ENCODE data around the gene L3MBTL4.

Gene L3MBTL4

DNA sequence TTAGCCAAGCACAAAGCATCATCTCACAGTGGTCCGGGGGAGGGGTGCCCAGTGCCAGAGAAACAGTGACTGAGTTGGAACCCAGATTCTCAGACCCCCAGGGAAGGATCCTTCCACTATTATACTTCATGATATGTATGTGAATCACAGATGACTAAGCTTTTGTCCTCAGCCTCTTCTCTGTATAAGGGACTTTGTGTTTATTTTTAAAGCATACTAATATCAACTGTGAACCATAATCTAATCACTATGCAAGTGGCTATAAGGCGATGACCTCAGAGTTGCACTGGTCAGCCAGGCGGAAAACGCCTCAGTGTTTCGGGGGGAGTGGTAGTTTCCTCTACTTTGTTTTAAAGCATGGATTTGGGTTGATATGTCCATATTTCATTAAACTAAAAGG is 359.0 kb downstream of the L3MBTL4 start:
- TF ChIP-seq TEAD4 (IDR thresholded peaks at IDR 0.05) (no peak), FOXM1 (IDR thresholded peaks at IDR 0.05; ENCODE audit: borderline replicate concordance, low read depth) (no peak), ZBTB7A (IDR thresholded peaks at IDR 0.05; ENCODE audit: low read depth) (no peak), CEBPB (IDR thresholded peaks at IDR 0.05) (no peak), EGR1 (IDR thresholded peaks at IDR 0.05) (no peak), NFIC (IDR thresholded peaks at IDR 0.05) (no peak), YY1 (IDR thresholded peaks at IDR 0.05; ENCODE audit: low read depth) (no peak), EP300 (IDR thresholded peaks at IDR 0.05; ENCODE audit: borderline replicate concordance) (no peak), TAF1 (IDR thresholded peaks at IDR 0.05; ENCODE audit: low read depth) (no peak)
- TF ChIP-seq, protein P1, sequence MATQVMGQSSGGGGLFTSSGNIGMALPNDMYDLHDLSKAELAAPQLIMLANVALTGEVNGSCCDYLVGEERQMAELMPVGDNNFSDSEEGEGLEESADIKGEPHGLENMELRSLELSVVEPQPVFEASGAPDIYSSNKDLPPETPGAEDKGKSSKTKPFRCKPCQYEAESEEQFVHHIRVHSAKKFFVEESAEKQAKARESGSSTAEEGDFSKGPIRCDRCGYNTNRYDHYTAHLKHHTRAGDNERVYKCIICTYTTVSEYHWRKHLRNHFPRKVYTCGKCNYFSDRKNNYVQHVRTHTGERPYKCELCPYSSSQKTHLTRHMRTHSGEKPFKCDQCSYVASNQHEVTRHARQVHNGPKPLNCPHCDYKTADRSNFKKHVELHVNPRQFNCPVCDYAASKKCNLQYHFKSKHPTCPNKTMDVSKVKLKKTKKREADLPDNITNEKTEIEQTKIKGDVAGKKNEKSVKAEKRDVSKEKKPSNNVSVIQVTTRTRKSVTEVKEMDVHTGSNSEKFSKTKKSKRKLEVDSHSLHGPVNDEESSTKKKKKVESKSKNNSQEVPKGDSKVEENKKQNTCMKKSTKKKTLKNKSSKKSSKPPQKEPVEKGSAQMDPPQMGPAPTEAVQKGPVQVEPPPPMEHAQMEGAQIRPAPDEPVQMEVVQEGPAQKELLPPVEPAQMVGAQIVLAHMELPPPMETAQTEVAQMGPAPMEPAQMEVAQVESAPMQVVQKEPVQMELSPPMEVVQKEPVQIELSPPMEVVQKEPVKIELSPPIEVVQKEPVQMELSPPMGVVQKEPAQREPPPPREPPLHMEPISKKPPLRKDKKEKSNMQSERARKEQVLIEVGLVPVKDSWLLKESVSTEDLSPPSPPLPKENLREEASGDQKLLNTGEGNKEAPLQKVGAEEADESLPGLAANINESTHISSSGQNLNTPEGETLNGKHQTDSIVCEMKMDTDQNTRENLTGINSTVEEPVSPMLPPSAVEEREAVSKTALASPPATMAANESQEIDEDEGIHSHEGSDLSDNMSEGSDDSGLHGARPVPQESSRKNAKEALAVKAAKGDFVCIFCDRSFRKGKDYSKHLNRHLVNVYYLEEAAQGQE (IDR thresholded peaks at IDR 0.05; ENCODE audit: low read depth), result no peak
- TF ChIP-seq, protein P2, sequence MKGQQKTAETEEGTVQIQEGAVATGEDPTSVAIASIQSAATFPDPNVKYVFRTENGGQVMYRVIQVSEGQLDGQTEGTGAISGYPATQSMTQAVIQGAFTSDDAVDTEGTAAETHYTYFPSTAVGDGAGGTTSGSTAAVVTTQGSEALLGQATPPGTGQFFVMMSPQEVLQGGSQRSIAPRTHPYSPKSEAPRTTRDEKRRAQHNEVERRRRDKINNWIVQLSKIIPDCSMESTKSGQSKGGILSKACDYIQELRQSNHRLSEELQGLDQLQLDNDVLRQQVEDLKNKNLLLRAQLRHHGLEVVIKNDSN (IDR thresholded peaks at IDR 0.05), result no peak

DNA sequence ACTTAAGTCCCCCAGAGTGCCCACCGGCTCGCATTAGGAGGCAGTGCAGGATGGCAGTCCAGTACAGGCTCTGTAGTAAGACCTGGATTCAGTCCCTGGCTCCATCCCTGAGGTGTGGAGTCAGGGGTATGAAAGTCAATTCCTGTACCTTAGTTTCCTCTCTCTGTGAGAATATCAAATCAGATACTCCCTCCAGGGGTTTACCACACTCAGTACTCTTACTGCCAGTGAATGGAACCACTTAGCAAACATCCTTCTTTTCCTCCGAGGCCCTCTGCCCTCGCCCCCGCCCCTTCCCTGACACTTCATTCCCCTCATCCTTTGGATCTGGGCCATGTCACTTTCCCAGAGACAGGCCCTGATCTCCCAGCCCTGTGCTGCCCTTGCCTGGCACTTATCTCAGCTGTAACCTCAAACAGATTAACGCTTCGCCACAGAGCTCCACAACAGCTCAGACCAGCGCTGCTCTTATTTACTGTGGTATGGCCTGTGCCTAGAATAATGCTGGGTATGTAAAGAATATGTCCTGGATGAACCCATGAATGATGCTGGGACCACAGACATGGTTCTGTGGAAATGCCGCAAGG is 360.4 kb downstream of the L3MBTL4 start:
- no peak for TF ChIP-seq EP300 (IDR thresholded peaks at IDR 0.05; ENCODE audit: borderline replicate concordance)
- TF ChIP-seq YY1 (IDR thresholded peaks at IDR 0.05; ENCODE audit: low read depth), result no peak
- TF ChIP-seq NFIC (IDR thresholded peaks at IDR 0.05), result no peak
- TF ChIP-seq CREB1 (IDR thresholded peaks at IDR 0.05; ENCODE audit: low read depth), result no peak
- TF ChIP-seq, protein P3, sequence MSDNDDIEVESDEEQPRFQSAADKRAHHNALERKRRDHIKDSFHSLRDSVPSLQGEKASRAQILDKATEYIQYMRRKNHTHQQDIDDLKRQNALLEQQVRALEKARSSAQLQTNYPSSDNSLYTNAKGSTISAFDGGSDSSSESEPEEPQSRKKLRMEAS (IDR thresholded peaks at IDR 0.05), result no peak
- no peak for TF ChIP-seq CEBPB (IDR thresholded peaks at IDR 0.05)
- no peak for TF ChIP-seq EGR1 (IDR thresholded peaks at IDR 0.05)
- no peak for TF ChIP-seq TEAD4 (IDR thresholded peaks at IDR 0.05)
- no peak for TF ChIP-seq RAD21 (IDR thresholded peaks at IDR 0.05; ENCODE audit: low read depth)
- no peak for TF ChIP-seq TAF1 (IDR thresholded peaks at IDR 0.05; ENCODE audit: low read depth)
- TF ChIP-seq TCF12 (IDR thresholded peaks at IDR 0.05; ENCODE audit: low read depth), result no peak
- TF ChIP-seq FOXM1 (IDR thresholded peaks at IDR 0.05; ENCODE audit: borderline replicate concordance, low read depth), result no peak

DNA sequence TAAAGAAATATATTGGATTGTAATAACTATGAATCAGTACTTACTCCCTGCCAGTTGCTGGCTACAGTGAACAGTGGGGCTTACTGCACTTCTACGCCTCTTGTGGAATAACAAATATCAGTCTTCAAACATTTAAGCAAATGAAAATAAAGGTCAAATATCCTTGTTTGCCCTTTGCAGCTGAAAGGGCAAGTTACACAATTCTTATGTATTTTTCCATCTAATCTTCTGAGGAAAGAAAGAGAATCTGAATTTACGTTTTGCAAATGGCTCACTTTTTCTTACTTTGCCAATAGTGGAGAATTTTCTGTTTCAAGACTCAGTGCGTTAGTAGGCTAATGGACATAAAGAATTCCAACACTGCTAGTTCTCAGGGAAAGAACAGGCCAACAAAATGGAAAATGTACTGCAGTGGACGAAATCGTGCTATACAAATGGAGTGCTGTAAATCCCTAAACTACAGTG is 362.2 kb downstream of the L3MBTL4 start:
- TF ChIP-seq RAD21 (IDR thresholded peaks at IDR 0.05; ENCODE audit: low read depth) (no peak), EP300 (IDR thresholded peaks at IDR 0.05; ENCODE audit: borderline replicate concordance) (no peak), CREB1 (IDR thresholded peaks at IDR 0.05; ENCODE audit: low read depth) (no peak), CEBPB (IDR thresholded peaks at IDR 0.05) (no peak), ZBTB7A (IDR thresholded peaks at IDR 0.05; ENCODE audit: low read depth) (no peak), FOXM1 (IDR thresholded peaks at IDR 0.05; ENCODE audit: borderline replicate concordance, low read depth) (no peak), YY1 (IDR thresholded peaks at IDR 0.05; ENCODE audit: low read depth) (no peak), EGR1 (IDR thresholded peaks at IDR 0.05) (no peak), TAF1 (IDR thresholded peaks at IDR 0.05; ENCODE audit: low read depth) (no peak), TEAD4 (IDR thresholded peaks at IDR 0.05) (no peak), TCF12 (IDR thresholded peaks at IDR 0.05; ENCODE audit: low read depth) (no peak), NFIC (IDR thresholded peaks at IDR 0.05) (no peak)
- TF ChIP-seq, protein P3 (IDR thresholded peaks at IDR 0.05), result no peak
- TF ChIP-seq, protein P1 (IDR thresholded peaks at IDR 0.05; ENCODE audit: low read depth), result no peak
- TF ChIP-seq, protein P2 (IDR thresholded peaks at IDR 0.05), result no peak

DNA sequence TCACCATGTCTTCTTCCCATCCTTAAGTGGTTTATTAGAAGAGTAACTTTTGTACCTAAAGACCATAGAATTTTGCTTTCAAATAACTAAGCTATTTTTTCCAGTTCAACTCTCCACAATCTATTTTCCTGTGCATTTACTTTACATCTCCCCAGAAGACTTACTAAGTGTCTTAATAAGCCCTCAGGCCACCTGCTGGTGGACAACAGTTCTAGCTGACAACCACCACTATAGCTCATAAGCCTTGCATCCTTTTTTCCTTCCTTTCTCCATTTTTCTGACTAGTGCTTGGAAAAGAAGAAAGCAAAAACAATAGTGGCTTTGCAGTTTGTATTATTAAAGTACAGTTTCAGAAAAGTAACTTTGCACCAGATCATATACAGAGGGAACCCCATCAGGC is 369.9 kb downstream of the L3MBTL4 start:
- TF ChIP-seq, protein P3 (IDR thresholded peaks at IDR 0.05), result no peak
- TF ChIP-seq TCF12 (IDR thresholded peaks at IDR 0.05; ENCODE audit: low read depth) (no peak), CREB1 (IDR thresholded peaks at IDR 0.05; ENCODE audit: low read depth) (no peak), EGR1 (IDR thresholded peaks at IDR 0.05) (no peak), ZBTB7A (IDR thresholded peaks at IDR 0.05; ENCODE audit: low read depth) (no peak), CEBPB (IDR thresholded peaks at IDR 0.05) (no peak), RAD21 (IDR thresholded peaks at IDR 0.05; ENCODE audit: low read depth) (no peak), TAF1 (IDR thresholded peaks at IDR 0.05; ENCODE audit: low read depth) (no peak)
- TF ChIP-seq, protein P1 (IDR thresholded peaks at IDR 0.05; ENCODE audit: low read depth), result no peak
- TF ChIP-seq, protein P2 (IDR thresholded peaks at IDR 0.05), result no peak
